Measurements from ENCODE around the gene ZNF385A.

GRCh38 chr12:54392485-54393206 is 8.1 kb upstream of the ZNF385A start:
- TF ChIP-seq FOS (IDR thresholded peaks at IDR 0.05; ENCODE audit: borderline replicate concordance, insufficient read depth, low read length), result no peak
- TF ChIP-seq, protein P1, sequence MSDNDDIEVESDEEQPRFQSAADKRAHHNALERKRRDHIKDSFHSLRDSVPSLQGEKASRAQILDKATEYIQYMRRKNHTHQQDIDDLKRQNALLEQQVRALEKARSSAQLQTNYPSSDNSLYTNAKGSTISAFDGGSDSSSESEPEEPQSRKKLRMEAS (IDR thresholded peaks at IDR 0.05; ENCODE audit: insufficient read depth, insufficient read length), result no peak
- TF ChIP-seq EZH2 (IDR thresholded peaks at IDR 0.05; ENCODE audit: borderline replicate concordance, low read depth, low read length, severe bottlenecking), result no peak
- TF ChIP-seq POLR2AphosphoS5 (IDR thresholded peaks at IDR 0.05; ENCODE audit: insufficient read depth, low read depth, low read length), result peak; percentile 72
- TF ChIP-seq, protein P2, sequence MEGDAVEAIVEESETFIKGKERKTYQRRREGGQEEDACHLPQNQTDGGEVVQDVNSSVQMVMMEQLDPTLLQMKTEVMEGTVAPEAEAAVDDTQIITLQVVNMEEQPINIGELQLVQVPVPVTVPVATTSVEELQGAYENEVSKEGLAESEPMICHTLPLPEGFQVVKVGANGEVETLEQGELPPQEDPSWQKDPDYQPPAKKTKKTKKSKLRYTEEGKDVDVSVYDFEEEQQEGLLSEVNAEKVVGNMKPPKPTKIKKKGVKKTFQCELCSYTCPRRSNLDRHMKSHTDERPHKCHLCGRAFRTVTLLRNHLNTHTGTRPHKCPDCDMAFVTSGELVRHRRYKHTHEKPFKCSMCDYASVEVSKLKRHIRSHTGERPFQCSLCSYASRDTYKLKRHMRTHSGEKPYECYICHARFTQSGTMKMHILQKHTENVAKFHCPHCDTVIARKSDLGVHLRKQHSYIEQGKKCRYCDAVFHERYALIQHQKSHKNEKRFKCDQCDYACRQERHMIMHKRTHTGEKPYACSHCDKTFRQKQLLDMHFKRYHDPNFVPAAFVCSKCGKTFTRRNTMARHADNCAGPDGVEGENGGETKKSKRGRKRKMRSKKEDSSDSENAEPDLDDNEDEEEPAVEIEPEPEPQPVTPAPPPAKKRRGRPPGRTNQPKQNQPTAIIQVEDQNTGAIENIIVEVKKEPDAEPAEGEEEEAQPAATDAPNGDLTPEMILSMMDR (IDR thresholded peaks at IDR 0.05; ENCODE audit: extremely low read depth in 1 of 2, insufficient read depth in 1 of 2, low read depth in 1 of 2, low read length in 2 of 2), result no peak
- TF ChIP-seq POLR2A (IDR thresholded peaks at IDR 0.05; ENCODE audit: low read depth, low read length), result no peak
- no peak for TF ChIP-seq GATA2 (IDR thresholded peaks at IDR 0.05; ENCODE audit: insufficient read depth, insufficient read length, low read depth, low read length)
- TF ChIP-seq JUN (IDR thresholded peaks at IDR 0.05; ENCODE audit: borderline replicate concordance, insufficient read depth, insufficient read length, low read depth), result no peak
- no peak for TF ChIP-seq MYC (IDR thresholded peaks at IDR 0.05; ENCODE audit: low read depth, low read length)

Data from endothelial cell of umbilical vein (primary cell).